Spleen (tissue), 7 donors: ENCODE results near the gene COL25A1.

Experiments
- CTCF ChIP-seq, 11 experiments: fragments of 200-600 bp in 7 of 11; fragments of 450-650 bp in 4 of 11; sonication (generic) in 4 of 11; IDR thresholded peaks in 8 of 11; conservative IDR thresholded peaks in 3 of 11; 1 replicate in 7 of 11; 2 replicates in 4 of 11; pipeline versions ENCODE4 v1.4.0 to v1.8.0; 2016 to 2021; ENCODE audit warnings: antibody characterized with exemption in 11 of 11, inconsistent platforms in 4 of 11, mild to moderate bottlenecking in 1 of 11
- POLR2A ChIP-seq, 3 donors: fragments of 450-650 bp; IDR thresholded peaks; one replicate each; pipeline ENCODE4 v1.5.1; 2017; ENCODE audit warnings: antibody characterized with exemption in 3 of 3, mild to moderate bottlenecking in 1 of 3
- POLR2AphosphoS5 ChIP-seq, 3 donors: sonication (generic); formaldehyde crosslinking; IDR thresholded peaks; one replicate each; pipeline ENCODE4 v1.5.1; 2017; ENCODE audit warnings: antibody characterized with exemption in 3 of 3
- donor health status: DM: no; HTN: no; CAD: no; lungs with moderate emphysema.
- donor health status: DM: no; HTN: no; CAD: no.
- donor health status: DM: no; HTN: no; CAD: no.

- no peak for TF ChIP-seq CTCF (IDR thresholded peaks at IDR 0.05 in 8 of 11, conservative IDR thresholded peaks at IDR 0.05 in 3 of 11)
- no peak for TF ChIP-seq POLR2A (IDR thresholded peaks at IDR 0.05)
- TF ChIP-seq POLR2AphosphoS5 (IDR thresholded peaks at IDR 0.05), result no peak
Measured at GRCh38 chr4:108988464-108989195, 313.8 kb downstream of the COL25A1 start.
